ENCODE measurements around the gene UBE2J2.

Gene UBE2J2

DNA sequence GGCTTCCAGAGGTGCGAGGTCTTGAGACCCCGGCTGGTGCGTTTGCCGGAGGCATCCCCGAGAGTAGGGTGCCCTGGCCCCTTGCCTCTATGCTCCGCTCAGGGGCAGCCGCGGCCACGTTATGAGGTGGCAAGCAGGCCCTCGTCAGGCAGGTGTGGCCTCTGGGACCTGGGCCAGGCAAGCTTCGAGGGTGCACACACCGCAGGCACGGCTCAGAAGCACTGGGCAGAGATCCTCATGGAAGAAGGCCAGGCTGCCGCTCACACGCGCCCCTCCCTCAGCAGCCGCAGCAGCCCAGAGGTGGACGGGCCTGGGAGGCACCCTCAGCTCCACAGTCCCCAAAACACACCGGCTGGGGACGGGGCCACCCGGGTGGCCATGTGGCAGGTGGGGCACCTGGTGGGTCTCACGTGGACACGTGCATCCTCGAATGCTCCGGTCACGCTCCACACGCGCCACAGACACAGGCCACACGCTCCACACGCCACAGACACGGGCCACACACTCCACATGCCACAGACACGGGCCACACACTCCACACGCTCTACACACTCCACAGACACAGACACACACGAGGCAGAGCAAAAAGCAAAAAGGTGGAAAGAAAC, 48.3 kb downstream of the UBE2J2 start:
- DNase-seq: no peak

GRCh38 chr1:1223891-1224290, 49.8 kb downstream of the UBE2J2 start:
- DNase-seq: no peak

DNA sequence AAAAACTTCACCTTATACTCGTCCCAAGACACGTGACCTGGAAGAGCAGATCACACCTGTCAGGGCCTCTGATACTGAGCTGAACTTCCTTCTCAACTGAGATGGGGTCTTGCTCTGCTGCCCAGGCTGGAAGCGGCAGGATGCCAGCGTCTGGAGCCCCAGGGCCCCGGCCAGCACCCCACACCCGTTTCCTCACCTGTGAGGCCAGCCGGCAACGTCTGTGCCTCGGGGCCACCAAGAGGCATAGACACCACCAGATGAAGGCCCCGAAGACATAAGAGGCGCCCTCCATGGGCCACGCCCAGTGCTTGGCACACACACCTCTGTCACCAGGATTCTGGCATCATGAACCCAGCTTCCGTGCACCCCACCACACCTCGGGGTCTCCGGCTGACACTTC, 50.3 kb downstream of the UBE2J2 start:
- no peak for DNase-seq

- DNase-seq: no peak
These were observed 51.0 kb downstream of the UBE2J2 start for GRCh38 chr1:1222575-1223225.

- DNase-seq: no peak
These were observed 51.6 kb downstream of the UBE2J2 start for GRCh38 chr1:1221887-1222574.

- DNase-seq: no peak
These were observed 53.5 kb downstream of the UBE2J2 start for GRCh38 chr1:1220197-1220596.

DNA sequence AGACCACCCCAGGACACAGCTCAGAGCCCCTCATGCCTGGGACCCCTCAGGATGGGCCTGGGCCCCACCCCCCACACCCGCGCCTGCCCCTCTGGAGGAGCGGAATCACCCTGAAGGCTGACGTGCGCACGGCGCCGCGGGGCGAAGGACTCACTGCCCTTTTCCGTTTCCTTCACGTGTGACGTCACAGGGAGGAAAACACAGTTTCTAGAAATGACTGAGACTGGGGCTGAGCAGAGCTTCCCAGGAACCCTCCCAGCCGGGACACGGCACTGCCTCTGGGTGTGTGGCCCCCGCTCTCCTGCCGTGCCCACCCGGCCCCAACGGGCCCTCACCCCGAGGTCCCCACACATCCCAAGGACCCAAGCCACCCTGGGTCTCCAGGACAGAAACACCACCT, 54.3 kb downstream of the UBE2J2 start:
- no peak for DNase-seq

GRCh38 chr1:1218524-1219200, 55.0 kb downstream of the UBE2J2 start:
- no peak for DNase-seq

DNA sequence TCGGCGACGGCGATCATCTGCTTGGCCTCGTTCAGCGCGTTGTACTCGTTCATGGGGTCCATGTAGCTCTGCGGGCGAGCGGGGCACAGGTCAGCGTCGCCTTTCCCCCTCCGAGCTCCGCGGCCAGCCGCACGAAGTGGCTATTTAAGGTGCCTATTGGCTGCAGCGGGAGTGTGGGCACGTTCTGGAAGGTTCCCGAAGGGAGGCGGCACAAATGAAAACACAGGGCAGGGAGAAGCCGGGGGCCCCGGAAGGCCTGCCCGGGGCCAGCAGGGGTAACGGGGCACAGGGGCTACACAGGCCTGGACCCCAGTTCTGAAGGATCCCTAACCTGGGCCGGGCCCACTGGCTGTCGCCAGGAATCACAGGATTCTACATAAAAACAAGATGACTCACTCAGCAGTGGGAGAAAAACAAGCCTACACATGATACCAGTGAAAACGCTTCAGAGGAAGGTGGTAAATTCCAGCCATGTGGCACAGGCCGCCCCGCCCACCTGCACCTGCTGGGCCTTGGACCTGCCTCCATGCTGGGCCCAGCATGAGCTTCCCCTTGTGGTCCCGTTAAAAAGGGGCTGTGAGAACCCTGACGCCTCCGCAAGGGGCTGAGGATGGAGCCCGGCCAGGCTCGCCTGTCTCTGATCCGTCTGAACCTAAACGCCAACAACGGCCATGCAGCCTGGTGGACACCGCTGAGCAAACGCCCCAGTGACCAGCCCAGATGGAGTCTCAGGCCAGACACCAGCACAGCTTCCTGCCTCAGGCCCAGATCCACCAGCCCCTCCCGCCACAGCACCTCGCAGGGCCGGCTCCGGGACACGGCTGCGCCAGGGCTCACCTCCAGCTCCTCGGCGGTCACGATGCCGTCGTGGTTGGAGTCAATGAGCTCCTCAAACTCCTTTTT, 55.8 kb downstream of the UBE2J2 start:
- no peak for DNase-seq

GRCh38 chr1:1216770-1217620, 56.7 kb downstream of the UBE2J2 start:
- DNase-seq: no peak

DNA sequence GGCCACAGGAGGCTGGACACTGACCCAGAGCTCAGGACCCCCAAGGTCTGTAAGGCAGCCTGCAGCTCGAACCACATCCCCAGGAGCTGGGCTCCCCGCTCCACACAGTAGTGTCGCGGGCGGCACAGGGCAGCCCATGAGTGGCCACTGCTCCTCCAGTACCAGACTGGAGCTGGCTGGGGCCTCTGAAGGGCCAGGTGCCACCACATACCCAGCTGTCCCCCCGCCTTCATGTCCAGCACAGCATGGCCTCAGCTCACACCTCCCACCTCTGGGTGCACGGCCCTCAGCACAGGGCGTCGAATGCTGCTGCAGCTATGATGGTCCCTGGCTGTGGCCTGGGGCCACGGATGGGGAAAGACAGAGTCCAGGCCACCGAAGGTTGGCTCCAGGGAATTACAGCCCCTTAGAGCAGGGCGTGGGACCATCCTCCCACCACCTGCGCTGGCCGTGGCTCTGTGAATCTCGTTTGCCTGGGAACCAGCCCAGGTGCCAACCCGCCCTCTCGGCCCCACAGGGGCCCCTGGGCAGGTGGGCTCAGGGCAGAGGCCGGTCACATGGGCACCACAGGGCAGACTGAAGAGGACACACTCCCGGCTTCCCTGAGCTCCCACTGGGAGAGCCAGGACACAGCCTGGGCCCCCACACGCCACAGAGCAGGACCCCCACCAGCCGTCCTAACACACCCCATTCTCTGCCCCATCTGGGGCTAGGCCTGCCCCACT, 57.6 kb downstream of the UBE2J2 start:
- no peak for DNase-seq

GRCh38 chr1:1215080-1215676, 58.5 kb downstream of the UBE2J2 start:
- DNase-seq: no peak

DNA sequence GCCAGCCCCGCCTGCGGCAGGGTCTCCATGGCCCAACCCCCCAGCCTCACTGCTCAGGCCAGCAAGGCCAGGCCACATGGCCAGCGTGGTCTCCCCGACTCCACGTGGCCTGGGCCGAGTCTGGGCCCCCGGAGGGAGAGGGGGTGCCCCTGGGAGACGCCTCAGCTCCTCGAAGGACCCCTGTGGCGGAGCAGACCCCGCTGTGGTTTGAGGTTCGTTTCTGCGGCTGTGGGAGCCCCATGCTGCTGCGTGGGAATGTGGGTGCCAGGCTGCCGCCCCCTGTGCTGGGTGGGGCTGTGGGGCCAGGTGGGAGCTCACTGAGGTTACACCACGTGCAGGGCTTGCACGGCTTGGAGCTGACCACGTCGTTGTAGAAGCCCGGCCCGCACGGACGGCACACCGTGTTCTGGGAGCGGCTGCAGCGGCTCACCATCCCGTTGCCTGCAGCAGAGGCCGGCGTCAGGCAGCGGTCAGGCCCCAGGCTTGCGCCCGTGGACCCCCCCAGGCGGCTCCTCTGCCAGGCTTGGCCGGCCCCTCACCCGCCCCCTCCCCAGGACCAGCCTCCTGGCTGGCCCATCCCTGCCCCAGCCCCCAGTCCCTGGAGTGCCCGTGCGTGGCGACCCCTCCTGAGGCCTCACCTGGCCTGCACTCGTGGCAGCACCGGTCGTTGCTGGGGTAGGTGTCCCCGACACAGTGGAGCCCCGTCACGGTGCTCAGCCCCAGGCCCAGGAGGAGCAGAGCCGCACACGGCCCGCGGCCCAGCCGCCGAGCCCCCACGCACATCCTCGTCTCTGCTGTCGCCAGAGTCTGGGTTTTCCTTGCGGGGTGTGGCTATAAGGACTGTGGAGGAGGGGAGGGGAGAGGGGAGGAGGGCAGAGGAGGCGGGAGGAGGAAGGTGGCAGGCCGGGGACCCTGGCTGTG, 60.0 kb downstream of the UBE2J2 start, which contains the start of gene TNFRSF4:
TNFRSF4 (minus strand) TSS at position 809 of the 921 bp plus-strand sequence; CDS start at position 783, 26 bp downstream.
- DNase-seq: no peak

- no peak for DNase-seq
These were observed 60.8 kb downstream of the UBE2J2 start for GRCh38 chr1:1212780-1213344.

DNA sequence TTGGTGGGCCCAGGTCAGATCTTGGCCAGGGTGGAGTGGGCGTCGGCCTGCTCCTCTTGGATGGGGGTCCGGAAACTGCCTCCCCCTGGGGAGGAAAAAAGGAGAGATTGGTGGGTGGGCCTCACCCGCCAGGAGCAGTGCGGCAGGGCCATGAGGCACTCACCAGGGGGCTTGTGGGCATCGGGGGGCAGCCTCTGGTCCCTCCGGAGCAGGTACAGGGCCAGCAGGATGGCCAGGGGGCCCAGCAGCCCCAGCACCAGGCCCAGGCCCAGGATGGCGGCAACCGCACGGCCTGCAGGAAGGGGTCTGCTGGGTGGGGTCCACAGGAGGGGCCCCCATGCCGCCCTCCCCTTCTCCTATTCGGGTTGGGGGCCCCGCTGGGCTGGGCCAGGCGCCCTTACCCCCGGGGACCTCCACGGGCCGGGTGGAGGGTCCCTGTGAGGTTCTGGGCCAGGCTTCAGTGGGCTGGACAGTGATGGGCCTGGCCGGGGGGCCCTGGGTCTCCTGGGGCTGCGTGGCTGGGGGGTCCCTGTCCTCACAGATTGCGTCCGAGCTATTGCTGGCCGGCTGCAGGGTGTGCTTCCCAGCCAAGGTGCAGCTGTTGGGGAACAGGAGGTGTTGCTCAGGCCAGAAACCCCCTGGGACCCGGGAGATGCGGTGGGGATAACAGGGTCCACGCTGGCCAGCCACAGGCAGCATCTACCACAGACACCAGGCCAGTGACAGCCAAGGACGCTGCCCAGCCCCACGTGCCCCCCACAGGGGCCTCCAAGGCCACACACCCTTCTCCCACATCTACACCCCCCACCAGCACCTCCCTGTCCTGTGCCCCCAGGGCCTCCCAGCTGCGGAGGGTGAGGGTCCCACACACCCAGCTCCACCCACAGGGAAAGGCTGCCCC, 61.9 kb downstream of the UBE2J2 start:
- no peak for DNase-seq

DNA sequence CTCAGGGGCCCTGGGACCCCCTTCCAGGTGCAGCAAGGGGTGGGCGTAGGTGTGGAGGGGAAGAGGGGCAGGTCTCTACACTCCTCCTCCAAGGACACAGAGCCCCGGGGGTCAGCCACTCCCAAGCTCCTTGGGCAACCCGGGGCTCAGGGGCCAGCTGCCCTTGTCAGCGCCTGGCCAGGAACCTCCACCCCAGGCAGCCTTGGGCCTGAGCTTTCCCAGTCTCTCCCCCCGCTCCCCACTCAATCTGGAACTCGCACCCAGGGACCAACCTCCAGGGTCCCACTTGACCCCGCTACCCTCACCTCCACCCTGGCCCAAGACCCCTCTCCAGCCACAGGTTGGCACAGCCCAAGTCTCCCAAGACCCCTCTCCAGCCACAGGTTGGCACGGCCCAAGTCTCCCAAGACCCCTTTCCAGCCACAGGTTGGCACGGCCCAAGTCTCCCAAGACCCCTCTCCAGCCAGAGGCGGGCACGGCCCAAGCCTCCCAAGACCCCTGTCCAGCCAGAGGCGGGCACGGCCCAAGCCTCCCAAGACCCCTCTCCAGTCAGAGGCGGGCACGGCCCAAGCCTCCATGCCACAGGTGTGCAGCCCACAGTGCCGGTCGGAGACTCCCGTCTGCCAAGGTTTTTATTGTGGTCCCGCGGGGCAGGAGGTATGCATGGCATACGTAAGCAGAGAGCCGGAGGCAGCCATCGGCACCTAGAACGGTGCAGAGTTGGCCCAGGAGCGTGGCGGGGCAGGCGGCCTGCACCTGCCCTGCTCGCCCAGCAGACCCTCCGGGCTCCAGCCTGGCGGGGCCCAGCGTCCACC, 62.7 kb downstream of the UBE2J2 start:
- DNase-seq: no peak
